Activated T-helper 17 cell treated with anti-CD3 and anti-CD28 coated beads, Interleukin-2, amount 50 U/mL, for 72 hours (primary cell): Measurements from ENCODE around the gene SAMD11. TPM values are rescaled to one million over a fixed set of nuclear protein-coding genes. Genes with fewer than 3 reads are reported as not detected.
A peak's percentile ranks its signal among the peaks of the same experiment; 100 is the strongest.
"Not testable (repeated sequence)": the region's sequence is repeated elsewhere in the genome, so short reads cannot be mapped to it uniquely, and the experiment has no call there.

Experiments
- ATAC-seq: fragments of 150-1000 bp; cut with Tn5 transposase; replicated peaks from 2 replicates; pipeline ENCODE4 v1.10.0; 2021; ENCODE audit warnings: mild to moderate bottlenecking, moderate library complexity
- H3K27ac Mint-ChIP-seq: one replicate; pipeline ENCODE4 v1.8.0; 2022; ENCODE audit warnings: mixed read lengths
- H3K27me3 Mint-ChIP-seq: one replicate; pipeline ENCODE4 v1.8.0; 2022; ENCODE audit warnings: mixed read lengths
- H3K36me3 Mint-ChIP-seq: one replicate; pipeline ENCODE4 v1.8.0; 2022; ENCODE audit warnings: low read depth, mild to moderate bottlenecking, mixed read lengths
- H3K4me1 Mint-ChIP-seq: one replicate; pipeline ENCODE4 v1.8.0; 2022; ENCODE audit warnings: mixed read lengths
- H3K4me3 Mint-ChIP-seq: one replicate; pipeline ENCODE4 v1.8.0; 2022; ENCODE audit warnings: mild to moderate bottlenecking, mixed read lengths
- H3K9me3 Mint-ChIP-seq: one replicate; pipeline ENCODE4 v1.8.0; 2022; ENCODE audit warnings: mixed read lengths
- total RNA-seq, 2 donors: library from RNA; stranded (reverse); gene quantifications; one replicate each; pipeline ENCODE4 v1.2.3, GENCODE V29; 2022

The SAMD11 gene
- total RNA-seq, 2 donors from 2014 or later = not detected

GRCh38 chr1:974293-974640, 50.5 kb downstream of the SAMD11 start:
- no peak overlapping the region for H3K27ac Mint-ChIP-seq
- peaks cover 4% of the 10 kb centered on the region for H3K27me3 Mint-ChIP-seq
- ATAC-seq = no peak
- H3K36me3 Mint-ChIP-seq = no peaks in the 10 kb centered on the region
- no peak overlapping the region for H3K4me3 Mint-ChIP-seq
- peaks cover 6% of the 10 kb centered on the region for H3K4me1 Mint-ChIP-seq
- no peaks in the 10 kb centered on the region for H3K9me3 Mint-ChIP-seq

DNA sequence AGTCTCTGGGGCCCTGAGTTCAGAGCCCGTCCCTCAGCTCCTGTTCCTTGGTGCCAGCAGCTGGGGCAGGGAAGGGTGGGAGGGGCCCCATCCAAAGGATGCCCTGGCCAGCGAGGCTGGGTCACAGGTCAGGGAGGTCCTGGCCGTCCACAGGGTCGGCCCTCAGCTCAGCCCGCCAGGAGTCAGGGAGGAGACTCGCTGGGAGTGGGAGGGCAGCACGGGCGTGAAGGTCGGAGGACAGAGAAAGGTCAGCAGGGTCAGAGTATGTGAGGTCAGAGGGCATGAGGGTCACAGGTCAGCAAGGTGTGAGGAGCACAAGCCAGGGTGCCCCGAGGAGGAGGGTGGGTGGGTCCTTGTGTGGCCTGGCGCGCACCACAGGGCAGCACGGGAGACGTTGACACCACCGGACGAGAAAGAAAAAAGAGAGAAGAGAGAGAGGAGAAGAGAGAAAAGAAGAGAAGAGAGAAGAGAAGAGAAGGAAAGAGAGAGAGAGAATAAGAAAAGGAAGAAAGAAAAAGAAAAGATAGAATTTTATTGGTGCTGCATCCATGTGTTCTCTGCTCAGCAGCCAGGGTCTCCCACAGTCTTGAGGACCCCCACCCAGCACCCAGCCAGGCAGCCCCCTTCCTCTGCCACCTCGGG, 51.1 kb downstream of the SAMD11 start:
- no peaks in the 10 kb centered on the region for H3K36me3 Mint-ChIP-seq
- peaks cover 6% of the 10 kb centered on the region for H3K4me1 Mint-ChIP-seq

DNA sequence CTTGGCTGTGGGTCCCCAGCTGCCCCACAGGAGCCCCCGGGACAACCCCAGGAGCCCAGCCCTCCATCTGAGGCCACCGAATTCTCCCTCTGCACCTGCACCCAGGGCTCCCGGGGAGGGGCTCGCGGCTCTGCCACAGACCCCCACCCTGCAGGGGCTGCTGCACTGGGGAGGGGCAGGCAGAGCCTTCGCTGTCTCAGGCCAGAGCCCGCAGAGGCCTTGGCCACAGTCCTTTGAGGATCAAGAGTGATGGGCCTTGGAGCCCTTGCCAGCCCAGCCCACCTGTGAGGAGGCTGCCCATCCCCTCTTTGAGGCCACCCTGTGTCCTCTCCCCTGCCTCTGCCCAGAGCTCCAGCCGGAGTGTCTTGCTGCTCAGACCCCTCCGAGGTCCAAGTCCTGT, 51.6 kb downstream of the SAMD11 start:
- Mint-ChIP-seq H3K4me3 (no peak overlapping the region), H3K27ac (no peak overlapping the region), H3K4me1 (peaks cover 6% of the 10 kb centered on the region), H3K36me3 (no peaks in the 10 kb centered on the region), H3K27me3 (peaks cover 4% of the 10 kb centered on the region), H3K9me3 (no peaks in the 10 kb centered on the region)
- no peak for ATAC-seq

More for the DNA sequence above, 51.1 kb downstream of the SAMD11 start:
- H3K27ac Mint-ChIP-seq = no peak overlapping the region
- H3K27me3 Mint-ChIP-seq = peaks cover 4% of the 10 kb centered on the region
- no peak for ATAC-seq
- H3K4me3 Mint-ChIP-seq = no peak overlapping the region
- no peaks in the 10 kb centered on the region for H3K9me3 Mint-ChIP-seq

DNA sequence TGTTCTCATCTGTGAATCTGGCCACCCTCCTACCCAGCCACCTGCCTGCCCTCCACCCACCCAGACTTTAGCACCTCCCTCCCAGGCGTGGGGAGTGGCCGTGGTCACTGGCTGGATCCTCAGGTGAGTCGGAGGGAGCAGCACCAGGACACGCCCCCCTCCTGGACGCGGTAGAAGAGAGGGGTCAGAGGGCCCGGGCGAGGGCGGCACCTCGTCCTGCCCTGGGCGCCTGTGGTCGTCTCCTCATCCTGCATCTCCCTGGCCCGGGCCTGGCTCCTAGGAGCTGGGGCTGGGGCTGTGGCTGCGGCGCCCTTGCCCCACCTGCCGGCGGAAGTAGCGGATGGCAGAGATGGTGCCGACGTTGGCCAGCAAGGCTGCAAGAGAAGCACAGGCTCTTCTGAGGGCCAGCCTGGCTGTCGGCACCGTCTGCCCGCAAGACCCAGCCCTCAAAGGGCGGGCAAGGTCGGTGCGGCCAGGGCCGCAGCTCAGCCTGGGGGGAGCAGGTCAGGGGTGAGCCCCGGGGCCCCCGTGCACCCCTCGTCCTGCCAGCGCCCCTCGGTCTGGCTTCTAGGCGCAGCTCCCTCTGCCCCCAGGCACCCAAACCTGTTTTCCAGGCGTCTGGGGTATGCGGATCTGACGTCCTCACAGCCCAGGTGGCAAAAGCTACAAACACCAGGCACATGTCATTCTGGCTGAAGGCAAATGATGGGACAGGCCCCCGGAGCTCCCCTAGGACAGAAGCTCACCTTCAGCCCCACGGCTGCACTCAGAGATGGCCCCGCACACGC, 52.4 kb downstream of the SAMD11 start:
- Mint-ChIP-seq H3K27me3 (peaks cover 4% of the 10 kb centered on the region), H3K36me3 (no peaks in the 10 kb centered on the region), H3K4me1 (peaks cover 6% of the 10 kb centered on the region), H3K9me3 (no peaks in the 10 kb centered on the region), H3K27ac (no peak overlapping the region), H3K4me3 (no peak overlapping the region)
- ATAC-seq = peak; percentile 90

- H3K36me3 Mint-ChIP-seq, H3K9me3 Mint-ChIP-seq, ATAC-seq, H3K4me3 Mint-ChIP-seq, H3K27me3 Mint-ChIP-seq, H3K27ac Mint-ChIP-seq, H3K4me1 Mint-ChIP-seq: not testable (repeated sequence)
These were observed 53.1 kb downstream of the SAMD11 start for GRCh38 chr1:976791-977190.

GRCh38 chr1:978069-978834, 54.5 kb downstream of the SAMD11 start:
- Mint-ChIP-seq H3K9me3 (no peaks in the 10 kb centered on the region), H3K36me3 (no peaks in the 10 kb centered on the region), H3K27me3 (peaks cover 5% of the 10 kb centered on the region), H3K27ac (no peak overlapping the region), H3K4me1 (peaks cover 6% of the 10 kb centered on the region), H3K4me3 (no peak overlapping the region)
- no peak for ATAC-seq

DNA sequence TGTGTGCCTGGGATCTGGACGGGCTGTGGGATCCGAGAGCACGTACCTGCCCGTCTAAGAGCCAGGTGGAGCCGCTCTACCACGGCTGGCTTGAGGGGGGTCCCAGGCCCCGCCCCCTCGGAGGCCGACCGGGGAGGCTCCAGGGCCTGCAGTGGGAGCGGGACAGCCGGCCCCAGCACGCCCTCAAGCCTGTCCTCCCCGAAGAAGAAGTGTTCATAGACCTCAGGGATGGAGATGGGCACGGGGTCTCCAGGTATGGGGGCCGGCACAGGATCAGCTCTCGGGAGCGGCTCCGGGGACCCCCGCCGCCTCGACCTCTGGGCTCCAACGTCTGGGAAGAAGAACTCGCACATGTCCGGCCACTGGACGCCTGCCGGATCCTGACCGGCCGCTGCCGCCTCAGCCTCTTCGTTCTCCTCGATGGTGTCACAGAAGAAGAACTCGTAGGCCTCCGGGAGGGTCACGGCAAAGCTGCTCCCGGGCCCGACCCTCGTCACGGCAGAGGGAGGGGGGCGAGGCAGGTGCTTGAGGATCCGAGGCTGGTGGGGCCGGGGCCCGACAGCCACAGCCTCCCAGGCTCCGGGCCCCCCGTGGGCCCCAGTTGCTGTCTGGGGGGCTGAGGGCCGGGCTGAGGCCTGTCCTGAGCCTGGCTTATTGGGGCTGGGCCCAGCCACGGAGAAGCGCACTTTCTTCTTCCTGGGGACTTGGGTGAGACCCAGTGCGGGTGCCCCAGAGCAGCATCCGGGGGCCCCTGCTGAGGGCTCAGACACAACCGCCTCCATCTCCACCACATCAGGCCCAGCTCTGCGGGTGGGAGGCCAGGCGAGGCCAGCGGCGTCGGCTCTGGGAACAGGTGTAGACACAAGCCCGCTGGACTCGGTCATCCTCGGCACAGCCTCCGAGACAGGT, 55.4 kb downstream of the SAMD11 start:
- ATAC-seq = no peak
- Mint-ChIP-seq H3K9me3 (no peaks in the 10 kb centered on the region), H3K4me3 (no peak overlapping the region), H3K27ac (no peak overlapping the region), H3K27me3 (peaks cover 7% of the 10 kb centered on the region), H3K36me3 (no peaks in the 10 kb centered on the region), H3K4me1 (peaks cover 6% of the 10 kb centered on the region)

- Mint-ChIP-seq H3K27me3 (peaks cover 7% of the 10 kb centered on the region), H3K27ac (no peak overlapping the region), H3K4me3 (no peak overlapping the region), H3K4me1 (peaks cover 6% of the 10 kb centered on the region), H3K36me3 (no peaks in the 10 kb centered on the region), H3K9me3 (no peaks in the 10 kb centered on the region)
- ATAC-seq = no peak
These were observed 56.0 kb downstream of the SAMD11 start for GRCh38 chr1:979744-980072.

DNA sequence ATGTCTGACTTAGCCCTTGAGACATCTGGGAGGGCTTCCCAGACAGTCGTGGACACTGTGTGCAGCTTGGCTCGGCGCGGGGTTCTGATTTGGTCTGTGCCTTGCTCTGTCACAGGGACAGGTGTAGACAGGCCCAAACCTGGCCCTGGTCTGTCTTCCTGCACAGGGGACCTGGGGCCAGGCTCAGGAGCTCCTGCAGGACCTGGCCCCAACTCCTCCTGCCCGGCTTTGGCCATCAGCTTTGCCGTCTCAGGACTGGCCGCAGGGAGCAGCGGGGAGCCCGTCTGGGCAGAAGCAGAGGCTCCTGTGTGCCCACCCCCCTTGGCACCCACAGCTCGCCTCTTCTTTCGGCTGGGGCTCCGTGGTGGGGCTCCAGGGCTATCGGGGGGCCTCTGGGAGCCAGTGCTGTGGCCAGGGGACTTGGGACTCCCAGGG, 56.4 kb downstream of the SAMD11 start:
- Mint-ChIP-seq H3K4me3 (no peak overlapping the region), H3K36me3 (no peaks in the 10 kb centered on the region), H3K4me1 (peaks cover 6% of the 10 kb centered on the region), H3K27me3 (peaks cover 9% of the 10 kb centered on the region), H3K27ac (no peak overlapping the region), H3K9me3 (no peaks in the 10 kb centered on the region)
- no peak for ATAC-seq

GRCh38 chr1:980602-981395, 57.1 kb downstream of the SAMD11 start:
- H3K4me1 Mint-ChIP-seq = peaks cover 3% of the 10 kb centered on the region
- no peaks in the 10 kb centered on the region for H3K9me3 Mint-ChIP-seq
- no peak for ATAC-seq
- H3K36me3 Mint-ChIP-seq = no peaks in the 10 kb centered on the region
- no peak overlapping the region for H3K4me3 Mint-ChIP-seq
- no peak overlapping the region for H3K27ac Mint-ChIP-seq
- H3K27me3 Mint-ChIP-seq = peaks cover 8% of the 10 kb centered on the region

GRCh38 chr1:981491-981954, 57.8 kb downstream of the SAMD11 start:
- H3K4me1 Mint-ChIP-seq = no peaks in the 10 kb centered on the region
- no peak for ATAC-seq
- no peaks in the 10 kb centered on the region for H3K36me3 Mint-ChIP-seq

DNA sequence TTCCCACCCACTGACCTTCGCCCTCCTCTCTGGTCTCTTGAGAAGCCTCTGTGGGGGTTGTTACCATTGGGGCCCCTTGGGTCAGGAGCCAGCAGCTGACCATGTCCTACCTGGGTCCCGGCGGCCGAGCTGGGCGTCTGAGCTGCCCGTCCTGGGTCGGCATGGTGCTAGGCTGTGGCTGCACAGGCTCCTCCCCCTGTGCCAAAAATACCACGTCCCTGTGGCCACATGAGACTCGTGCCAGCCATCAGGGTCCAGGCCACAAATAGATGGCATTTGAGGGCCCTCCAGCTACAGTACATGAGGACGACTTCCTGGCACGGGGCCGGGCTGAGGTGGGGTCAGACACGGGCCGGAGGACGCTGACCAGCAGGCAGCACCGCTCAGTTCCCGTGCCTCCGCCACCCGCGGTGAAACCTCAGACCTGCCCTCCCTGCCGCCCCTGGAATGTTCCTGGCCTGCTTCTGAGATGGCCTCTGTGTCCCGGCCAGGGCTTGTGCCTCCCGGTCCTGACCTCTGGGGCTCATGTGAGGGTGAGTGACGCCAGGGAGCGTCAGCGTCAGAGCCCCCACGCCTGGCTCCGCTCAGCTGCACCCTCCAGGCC, 58.3 kb downstream of the SAMD11 start, which contains the start of gene PERM1:
PERM1 (minus strand) TSS at position 139 of the 604 bp plus-strand sequence. CDS start 1,064 bp downstream, outside the sequence.
- H3K4me3 Mint-ChIP-seq = no peak within 1 kb of the TSS
- no peaks in the 10 kb centered on the region for H3K9me3 Mint-ChIP-seq
- H3K36me3 Mint-ChIP-seq = no peaks in the 10 kb centered on the region
- H3K27ac Mint-ChIP-seq = no peak within 1 kb of the TSS
- no peak for ATAC-seq
- peaks cover 11% of the 10 kb centered on the region for H3K27me3 Mint-ChIP-seq
- no peaks in the 10 kb centered on the region for H3K4me1 Mint-ChIP-seq

More at GRCh38 chr1:981491-981954, 57.8 kb downstream of the SAMD11 start:
- no peak overlapping the region for H3K4me3 Mint-ChIP-seq
- no peak overlapping the region for H3K27ac Mint-ChIP-seq
- peaks cover 10% of the 10 kb centered on the region for H3K27me3 Mint-ChIP-seq
- no peaks in the 10 kb centered on the region for H3K9me3 Mint-ChIP-seq
